ENCODE data around the gene OR10H5.
"Not testable (repeated sequence)": the region's sequence is repeated elsewhere in the genome, so short reads cannot be mapped to it uniquely, and the experiment has no call there.

Gene OR10H5

GRCh38 chr19:15787611-15788155 lies at the start of gene OR10H5:
OR10H5 (plus strand) TSS chr19:15787661; CDS start chr19:15794049, 6,388 bp downstream.
- DNase-seq: no peak

GRCh38 chr19:15737722-15738121 lies 49.7 kb upstream of the OR10H5 start, which contains the start of gene OR10H3:
OR10H3 (plus strand) TSS chr19:15737985; CDS start chr19:15741393, 3,408 bp downstream.
- DNase-seq: no peak

DNA sequence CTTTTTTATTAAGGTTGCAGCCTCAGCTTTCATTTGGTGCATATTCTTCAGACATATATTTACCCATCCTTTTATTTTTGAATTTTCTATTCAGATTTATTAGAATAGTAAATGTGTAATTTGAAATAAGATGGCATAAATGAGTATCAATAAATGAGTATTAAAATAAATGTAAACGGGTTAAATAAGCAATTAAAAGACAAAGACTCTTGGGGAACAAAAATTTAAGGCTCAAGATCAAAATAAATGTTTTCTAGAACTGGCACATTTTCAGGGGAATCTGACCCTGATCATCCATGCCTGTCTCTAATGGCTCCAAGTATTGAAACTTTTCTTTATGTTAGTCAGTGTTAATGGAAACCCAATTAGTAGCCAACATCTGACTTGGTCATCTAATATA lies 46.7 kb upstream of the OR10H5 start:
- DNase-seq: no peak

DNA sequence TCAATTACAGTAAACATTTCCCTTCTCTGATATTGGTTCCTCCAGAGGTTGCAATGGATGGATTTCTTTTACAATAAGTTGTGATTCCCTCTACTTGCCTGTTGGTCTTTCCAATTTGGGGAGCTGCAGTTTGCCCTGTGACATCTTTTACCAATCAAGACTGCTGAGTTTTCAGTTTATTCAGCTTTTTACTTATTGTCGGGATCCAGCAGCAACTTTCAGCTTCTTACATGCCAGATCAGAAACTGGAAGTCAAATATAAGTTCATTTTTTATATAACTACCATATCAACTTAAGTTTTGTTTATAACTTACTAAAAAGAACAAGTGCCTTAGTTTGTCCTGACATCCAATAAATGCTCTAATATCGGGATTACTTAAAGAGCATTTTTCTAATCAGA lies 39.2 kb upstream of the OR10H5 start:
- DNase-seq: no peak

DNA sequence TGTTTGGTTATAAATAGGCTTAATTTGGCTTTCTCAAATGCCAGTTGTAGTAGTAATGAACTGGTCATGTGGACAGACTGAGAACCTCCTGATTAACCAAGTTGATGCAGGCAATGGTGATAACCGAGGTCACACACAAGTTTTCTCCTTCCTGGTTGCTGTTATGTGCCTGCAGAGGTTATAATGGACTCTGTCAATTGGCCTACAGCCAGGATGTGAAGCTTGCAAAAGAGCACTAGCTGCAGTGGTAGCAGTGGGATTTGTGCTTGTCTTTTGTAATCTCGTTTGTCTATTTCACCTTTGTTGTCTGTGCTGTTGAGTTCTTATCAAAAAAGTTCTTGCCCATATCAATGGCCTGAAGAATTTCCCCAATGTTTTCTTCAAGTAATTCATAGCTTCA lies 29.1 kb upstream of the OR10H5 start:
- no peak for DNase-seq

- DNase-seq: no peak
These were observed 27.4 kb upstream of the OR10H5 start for GRCh38 chr19:15759962-15760565.

DNA sequence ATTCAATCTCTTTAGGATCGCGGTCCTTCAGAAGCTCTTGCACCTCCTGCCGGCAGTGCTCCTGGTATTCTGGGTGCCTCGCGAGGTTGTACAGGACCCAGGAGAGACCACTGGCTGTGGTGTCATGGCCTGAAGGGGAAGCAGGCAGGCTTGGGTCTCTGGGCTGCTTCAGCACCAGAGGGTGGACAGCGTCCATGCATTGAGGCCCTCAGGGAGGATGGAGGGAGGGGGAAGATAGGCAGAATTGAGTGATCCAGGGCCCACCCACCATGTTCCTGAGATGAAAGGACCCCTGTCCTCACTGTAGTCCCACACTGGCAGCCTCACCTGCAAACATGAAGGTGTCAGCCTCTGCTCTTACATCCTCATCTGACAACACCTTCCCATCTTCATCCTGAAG lies 17.9 kb upstream of the OR10H5 start:
- DNase-seq: no peak

DNA sequence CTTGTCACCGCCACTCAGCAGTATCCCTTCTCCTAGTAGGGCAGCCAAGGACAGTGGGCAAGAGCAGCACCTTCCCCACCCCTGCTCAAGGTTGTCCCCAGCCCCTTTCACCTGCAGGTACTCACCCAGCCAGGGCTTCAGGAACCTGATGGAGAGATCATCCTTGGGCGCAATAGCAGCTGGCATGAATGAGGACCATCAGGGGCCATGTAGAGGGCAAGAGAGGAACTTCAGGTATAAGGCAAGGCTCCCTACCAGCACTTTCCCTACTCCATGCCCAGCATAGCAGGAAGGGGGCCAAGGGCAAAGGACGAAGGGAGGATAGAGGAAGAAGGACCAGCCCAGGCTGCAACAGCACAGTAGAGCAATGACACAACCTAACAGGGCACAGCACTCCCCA lies 13.3 kb upstream of the OR10H5 start:
- DNase-seq: not testable (repeated sequence)

GRCh38 chr19:15775249-15775648 lies 12.2 kb upstream of the OR10H5 start:
- no peak for DNase-seq

GRCh38 chr19:15776264-15776663 lies 11.2 kb upstream of the OR10H5 start:
- DNase-seq: no peak

GRCh38 chr19:15776991-15777970 lies 10.2 kb upstream of the OR10H5 start:
- no peak for DNase-seq

DNA sequence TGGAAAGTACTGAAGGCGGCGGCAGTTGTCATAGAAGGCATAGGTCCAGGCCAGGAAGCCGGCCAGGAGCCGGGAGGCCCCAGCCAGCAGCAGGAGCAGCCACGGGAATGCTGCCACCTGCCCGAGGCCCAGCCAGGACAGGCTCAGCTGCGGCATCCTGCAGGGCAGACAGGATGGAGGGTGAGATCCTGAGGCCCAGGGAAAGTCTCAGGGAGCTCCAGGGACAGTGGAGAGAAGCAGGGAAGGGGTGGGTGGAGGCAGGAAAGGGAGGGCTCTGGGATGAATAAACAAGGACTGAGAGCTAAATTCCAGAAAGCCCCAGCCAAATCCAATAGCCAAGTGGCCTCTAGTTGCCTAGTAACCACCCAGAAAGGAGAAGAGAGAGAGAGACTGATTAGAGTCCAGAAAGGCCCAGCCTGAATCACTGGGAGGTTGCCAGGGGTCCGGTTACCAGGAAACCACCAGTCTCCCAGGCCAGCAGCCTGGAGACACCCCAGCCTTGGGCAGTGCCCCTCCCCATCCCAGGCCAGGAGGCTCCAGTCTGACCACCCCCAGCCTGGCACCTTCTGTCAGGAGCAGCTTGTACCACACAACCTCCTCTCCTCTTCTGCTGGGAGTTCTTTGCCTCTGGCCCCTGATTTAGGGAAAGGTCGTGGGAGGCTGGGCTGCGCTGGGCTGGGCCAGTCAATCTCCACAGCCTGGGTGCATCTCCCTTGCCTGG lies 7.5 kb upstream of the OR10H5 start:
- no peak for DNase-seq

GRCh38 chr19:15780610-15781418 lies 6.6 kb upstream of the OR10H5 start:
- no peak for DNase-seq

DNA sequence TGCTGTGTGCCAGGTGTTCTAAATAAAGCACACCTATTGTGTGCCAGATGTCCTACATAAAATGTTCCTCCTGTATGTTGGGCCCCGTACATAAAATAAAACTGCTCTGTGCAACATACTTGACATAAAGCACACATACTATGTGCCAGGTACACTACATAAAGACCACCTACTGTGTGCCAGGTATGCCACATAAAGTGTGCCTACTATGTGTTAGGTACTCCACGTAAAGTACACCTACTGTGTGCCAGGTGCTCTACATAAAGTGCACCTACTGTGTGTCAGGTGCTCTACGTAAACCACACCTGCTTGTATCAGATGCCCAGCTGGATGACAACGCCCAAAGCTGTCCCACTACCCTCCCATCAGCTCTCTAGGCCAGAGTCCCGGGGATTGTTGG lies 5.8 kb upstream of the OR10H5 start:
- DNase-seq: no peak

- no peak for DNase-seq
These were observed 5.2 kb upstream of the OR10H5 start for GRCh38 chr19:15782211-15782610.

- not testable (repeated sequence) for DNase-seq
These were observed 4.6 kb upstream of the OR10H5 start for GRCh38 chr19:15782896-15783295.

GRCh38 chr19:15788594-15789270 lies 1.3 kb downstream of the OR10H5 start:
- DNase-seq: no peak

- no peak for DNase-seq
These were observed 2.6 kb downstream of the OR10H5 start for GRCh38 chr19:15790096-15790495.

DNA sequence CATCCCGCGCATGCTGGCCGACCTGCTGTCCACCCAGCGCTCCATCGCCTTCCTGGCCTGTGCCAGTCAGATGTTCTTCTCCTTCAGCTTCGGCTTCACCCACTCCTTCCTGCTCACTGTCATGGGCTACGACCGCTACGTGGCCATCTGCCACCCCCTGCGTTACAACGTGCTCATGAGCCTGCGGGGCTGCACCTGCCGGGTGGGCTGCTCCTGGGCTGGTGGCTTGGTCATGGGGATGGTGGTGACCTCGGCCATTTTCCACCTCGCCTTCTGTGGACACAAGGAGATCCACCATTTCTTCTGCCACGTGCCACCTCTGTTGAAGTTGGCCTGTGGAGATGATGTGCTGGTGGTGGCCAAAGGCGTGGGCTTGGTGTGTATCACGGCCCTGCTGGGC lies 6.8 kb downstream of the OR10H5 start:
- DNase-seq: not testable (repeated sequence)

- DNase-seq: no peak
These were observed 22.9 kb downstream of the OR10H5 start for GRCh38 chr19:15810335-15810734.

DNA sequence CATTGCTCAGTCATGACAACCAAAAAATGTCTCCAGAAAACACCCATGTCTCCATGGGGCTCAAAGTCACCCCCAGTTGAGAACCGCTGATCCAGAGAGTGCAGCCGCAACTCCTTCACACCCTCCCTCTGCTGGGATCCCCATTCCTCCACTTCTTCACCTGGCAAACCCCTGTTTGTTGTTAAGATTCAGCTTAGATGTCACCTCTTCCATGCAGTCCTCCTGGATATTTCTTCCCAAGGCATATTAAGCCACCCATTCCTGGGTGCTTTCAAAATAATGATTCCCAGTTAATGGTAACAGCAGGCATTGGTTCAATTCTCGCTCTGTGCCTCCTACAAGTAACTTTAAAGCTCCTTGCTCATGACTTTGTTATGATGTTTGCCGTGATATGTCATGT lies 24.0 kb downstream of the OR10H5 start:
- DNase-seq: no peak

All from activated CD8-positive, alpha-beta memory T cell treated with anti-CD3 and anti-CD28 coated beads, Interleukin-2, amount 50 U/mL, for 4 hours (primary cell).